HTERT RPE-1 (cell line): ENCODE results near the gene MIER2.

Source experiments
- in situ Hi-C: fragments of 300-500 bp; cut with MboI; formaldehyde crosslinking; loops from 4 replicates; pipeline ENCODE4 v1.14.3; 2020; ENCODE audit warnings: low sequenced_read_pairs

The MIER2 gene

DNA sequence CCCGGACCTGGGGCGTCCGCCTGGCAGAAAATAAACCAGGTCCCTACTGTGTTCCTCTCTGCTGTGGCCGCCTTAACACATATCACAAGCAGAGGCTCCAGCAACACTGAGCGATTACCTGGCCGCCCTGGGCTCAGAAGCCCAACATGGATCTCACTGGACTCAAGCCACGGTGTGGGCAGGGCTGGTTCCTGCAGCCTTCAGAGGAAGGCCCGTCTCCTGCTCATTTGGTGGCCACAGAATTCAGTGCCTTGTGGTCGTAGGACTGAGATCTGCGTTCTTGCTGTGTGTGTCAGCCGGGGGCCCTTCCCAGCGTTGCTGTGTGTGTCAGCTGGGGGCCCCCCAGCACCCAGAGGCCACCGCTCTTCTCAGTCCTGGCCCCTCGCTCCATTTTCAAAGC is 34.1 kb upstream of the MIER2 start:
- in situ Hi-C loops, result no loop called here

DNA sequence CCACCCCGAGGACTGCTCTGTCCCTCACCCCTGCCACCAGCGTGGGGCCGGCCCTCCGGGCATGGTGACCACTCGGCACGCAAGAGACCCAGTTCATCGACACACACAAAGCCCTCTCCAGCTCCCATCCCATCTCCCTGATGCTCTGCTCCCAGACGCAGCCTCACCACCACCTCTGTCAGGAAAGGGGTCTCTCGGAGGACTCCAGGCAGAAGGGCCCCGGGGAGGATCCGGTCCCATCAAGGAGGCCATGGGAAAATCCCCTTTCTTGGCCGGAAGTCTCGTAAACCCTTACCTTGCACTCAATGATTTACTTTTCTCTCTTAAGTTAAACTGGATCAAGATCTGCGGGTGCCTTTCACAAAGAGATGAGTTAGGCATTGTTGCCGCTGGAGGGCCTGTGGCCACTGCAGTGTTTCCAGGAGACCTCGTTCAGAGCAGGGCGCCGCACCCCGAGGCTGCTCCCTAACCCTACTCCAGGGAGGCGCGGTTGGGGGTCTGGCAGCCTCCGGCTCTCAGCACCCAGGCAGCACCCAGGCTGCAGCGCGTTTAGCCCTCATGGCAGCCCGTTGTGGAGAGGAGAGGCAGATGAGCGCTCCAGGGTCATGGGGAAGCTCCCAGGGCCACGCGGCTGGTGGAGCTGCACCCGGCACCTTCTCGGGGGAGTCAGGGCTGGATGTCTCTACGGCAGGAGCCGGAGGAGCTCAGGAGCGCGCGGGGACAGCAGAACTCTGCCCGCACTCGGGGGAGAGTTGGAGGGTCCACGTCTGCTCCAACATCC is 33.4 kb upstream of the MIER2 start:
- in situ Hi-C loops, result no loop called here

DNA sequence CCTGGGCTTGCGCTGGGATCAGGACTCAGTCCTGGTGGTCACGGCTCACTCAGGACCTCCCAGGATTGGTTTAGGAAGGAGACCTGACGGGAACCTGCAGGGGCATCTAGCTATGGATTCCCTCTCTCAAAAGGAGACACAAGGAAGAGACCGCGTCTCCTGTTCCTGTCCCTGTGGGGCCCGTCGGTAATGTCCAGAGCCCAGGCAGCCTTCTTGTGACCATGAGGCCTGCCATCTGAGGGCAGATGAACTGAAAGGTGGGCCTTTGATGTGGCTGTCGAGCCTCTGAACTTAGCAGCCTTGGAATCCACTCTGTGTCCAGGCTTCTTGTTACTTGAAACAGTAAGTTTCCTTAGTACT is 31.5 kb upstream of the MIER2 start:
- in situ Hi-C loops, result no loop called here

DNA sequence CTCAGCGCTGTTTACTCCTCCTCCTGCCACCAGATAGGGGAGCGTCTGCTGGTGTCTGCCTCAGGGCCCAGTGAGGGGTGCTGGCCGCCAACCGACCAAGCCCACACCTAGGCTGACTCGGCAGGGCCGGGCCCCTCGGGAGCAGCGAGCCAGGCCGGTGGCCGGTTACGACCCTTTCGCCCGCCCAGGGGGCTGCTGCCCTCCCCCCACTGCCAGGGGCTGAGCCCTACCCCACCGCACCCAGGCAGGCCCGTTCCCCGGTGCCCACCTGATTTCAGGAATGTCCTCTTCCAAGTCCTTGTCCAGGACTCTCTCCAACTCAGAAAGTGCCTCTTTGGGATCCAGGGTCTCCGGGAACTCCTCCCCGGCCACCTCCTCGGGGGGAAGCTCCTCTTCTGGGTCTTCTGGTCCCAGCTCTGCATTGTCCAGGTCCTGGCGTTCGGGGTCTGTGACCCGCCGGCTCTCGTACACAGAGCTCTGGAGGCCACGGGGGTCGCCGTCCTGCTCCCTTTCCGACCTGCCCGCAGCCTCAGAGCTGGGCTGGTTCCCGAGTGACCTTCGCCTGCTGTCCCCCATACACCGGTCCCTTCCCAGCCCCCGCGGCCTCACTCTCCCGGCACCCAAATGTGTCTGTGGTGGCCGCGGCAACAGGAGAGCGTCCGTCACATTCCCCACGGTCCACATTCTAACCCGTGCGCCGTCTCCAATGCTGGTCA is 31.0 kb upstream of the MIER2 start:
- in situ Hi-C loops, result no loop called here

DNA sequence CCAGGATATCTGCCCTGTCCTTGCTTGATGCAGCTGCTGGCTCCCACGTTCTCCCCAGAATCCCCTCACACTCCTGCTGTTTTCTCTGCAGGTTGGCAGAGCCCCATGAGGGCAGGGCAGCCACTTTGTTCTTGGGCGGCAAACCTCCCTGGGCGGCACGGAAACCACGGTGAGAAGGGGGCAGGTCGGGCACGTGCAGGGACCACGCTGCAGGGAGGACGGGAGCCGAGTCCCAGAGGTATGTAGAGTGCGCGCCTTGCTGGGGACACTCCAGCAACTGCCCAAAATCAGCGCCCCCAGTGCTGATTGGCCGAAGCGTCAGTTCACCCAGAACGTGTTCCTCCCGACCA is 30.3 kb upstream of the MIER2 start:
- in situ Hi-C loops, result no loop called here

DNA sequence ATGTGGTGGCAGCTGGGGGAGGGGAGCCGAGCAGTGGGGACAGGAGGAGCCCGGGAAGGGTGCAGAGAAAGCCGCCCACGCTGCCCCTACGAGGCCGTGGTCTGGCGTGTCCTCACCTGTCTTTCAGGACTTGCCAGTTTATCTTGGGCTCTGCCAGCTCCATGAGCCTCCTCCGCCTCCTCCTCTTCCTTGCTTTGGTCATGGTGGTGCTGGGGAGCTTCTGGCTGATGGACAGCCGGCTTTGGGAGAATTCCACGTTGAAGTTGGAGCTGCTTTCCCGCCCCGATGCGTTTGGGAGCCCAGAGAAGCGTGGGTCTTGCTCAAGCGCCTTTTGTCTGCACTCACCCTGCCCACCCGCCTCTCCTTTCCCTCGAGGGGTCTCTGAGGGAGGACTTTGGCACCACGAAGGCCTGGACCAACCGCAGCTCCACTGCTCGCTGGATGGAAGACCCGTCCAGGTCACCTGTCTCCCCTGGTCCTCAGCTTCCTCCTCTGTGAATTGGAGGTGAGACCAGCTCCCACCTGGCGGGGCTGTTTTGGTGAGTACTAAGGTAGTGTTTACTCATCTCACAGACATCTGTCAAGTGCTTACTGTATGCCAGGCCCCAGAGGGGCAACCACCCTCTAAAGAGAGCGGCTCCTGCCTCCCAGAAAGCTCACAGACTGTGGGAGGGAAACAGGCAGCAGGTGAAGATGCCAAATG is 29.7 kb upstream of the MIER2 start:
- in situ Hi-C loops, result no loop called here

DNA sequence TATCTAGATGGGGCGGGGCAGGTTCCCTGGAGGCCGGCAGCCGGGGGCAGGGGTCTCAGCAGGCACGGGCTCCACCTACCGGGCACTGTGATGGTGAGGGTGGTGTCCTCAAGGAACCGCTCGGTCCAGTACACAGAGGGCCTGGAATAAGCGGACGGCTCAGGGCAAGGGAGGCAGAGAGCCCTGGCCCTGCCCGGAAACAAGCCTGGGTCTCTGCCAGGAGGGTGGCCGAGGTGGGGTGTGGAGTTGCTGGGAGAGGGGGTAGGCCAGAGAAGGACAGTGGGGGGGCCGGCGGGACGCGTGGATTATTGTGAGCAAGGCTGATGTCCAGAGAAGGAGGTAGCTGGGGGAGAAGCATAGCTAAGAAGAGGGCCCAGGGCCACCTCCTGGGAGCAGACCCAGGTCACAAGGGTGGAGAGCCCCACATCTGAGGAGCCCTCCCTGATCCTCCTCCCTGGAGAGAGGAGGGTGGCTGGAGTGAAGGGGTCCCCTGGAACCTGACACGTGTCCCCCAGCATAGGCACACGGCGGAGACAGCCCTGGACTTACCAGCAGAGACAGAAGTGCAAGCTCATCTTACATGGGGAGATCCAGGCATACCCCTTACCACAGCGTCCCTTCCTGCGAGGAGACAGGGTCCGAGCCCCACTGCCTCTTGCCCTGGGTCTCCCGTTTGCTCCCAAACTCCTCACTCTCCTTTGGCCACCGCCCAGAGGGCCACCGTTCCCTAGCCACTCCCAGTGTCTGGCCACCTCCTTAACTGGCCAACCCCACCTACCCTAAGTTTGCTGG is 29.0 kb upstream of the MIER2 start:
- in situ Hi-C loops, result no loop called here

DNA sequence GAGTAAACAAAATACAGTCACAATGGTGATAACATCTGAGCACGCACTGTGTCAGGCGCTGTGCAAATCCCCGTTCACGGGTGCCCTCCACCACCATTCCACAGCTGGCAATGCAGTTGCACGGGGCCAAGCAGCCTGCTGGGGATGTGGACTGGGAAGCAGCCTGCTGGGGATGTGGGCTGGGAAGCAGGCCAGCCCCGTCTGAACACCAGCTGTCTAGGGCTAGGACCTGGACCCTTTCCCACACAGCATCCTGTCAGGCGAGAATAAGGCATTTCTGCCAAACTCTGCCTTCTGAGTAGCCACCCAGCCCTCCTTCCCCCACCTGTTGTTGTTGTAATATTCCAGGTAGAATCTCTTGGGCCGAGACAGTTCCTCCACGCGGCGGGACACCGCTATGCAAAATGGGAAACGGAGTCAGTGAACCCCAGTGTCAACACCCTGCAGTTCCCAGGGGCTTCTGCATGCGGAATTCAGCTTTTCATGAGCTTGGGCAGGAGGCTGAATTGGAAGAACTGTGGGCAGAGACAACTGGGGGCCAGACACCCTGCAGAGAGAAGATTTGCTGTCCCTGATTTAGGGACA is 27.8 kb upstream of the MIER2 start:
- in situ Hi-C loops, result no loop called here

DNA sequence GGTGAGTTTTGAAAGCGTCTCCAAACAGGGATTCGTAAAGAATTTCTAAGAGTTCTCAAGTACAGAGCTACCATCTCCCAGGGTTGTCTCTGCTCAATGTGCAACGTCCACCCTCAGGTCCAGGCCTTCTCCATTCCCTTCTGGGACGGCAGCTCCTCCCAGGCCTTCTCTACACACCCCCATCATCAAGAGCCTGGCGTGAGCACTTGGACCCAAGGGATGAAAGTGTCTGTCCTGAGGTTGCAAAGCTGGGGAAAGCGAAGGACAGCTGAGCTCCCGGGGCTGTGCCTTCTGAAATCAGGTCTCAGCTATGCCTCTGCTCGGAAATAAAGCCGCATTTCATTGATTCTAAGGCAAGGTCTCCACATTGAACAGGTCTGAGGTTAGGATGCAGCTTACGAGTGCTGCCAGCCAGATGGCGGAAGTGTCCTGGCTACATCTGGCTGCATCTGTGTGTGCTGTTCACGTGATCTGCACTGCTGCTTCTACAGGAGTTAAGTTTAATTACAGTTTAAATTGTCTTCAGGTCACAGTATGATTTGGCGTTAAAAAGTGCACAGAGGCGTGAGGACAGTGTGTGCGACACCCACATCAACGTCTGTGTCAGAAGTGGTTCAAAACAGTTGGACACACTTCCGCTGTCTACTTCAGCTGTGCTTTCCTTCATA is 27.0 kb upstream of the MIER2 start:
- in situ Hi-C loops, result no loop called here

DNA sequence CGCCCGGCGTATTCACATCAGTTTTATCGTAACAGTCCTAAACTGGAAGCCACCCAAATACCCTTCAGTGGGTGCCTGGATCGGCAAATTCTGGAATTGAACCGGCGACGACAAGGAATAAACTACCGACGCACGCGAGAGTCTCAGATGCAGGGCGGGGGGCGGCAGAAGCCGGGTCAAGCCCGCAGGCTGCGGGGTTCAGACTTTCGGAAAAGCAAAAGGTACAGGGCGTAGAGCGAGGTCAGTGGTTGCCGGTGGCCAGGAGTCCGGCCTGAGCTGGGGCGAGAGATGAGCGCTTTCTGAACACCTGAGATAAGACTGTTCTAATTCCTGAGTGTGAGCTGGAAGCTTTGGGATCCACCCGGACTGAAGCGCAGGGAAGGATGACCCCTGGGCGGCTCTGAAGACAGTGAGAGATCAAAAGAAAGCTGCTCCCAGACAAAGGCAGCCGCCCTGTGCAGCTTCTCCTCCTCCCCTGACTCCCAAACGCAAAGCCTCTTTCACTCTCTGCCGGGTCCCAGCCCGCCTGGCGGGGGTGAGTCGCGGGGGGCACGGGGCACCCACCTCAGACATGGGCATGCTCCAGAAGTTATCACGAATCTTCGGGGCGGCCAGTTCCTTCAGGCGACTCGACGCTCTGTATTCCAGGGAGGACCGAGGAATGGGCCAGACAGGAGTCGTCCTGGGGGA is 26.2 kb upstream of the MIER2 start:
- in situ Hi-C loops, result no loop called here

DNA sequence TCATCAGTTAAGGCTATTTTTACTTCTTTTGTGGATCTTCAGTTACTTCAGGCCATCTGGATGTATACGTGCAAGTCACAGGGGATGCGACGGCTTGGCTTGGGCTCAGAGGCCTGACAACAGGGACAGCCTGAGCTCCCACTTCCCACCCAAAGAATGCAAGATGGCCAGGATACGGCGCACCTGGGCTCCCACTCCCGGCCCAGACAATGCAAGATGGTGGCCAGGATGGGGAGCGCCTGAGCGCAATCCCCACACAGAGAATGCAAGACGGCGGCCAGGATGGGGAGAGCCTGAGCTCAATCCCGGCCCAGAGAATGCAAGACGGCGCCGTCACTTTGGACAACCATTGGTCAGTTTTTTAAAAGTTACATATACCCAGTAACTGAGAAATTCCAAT is 25.3 kb upstream of the MIER2 start:
- in situ Hi-C loops, result no loop called here

DNA sequence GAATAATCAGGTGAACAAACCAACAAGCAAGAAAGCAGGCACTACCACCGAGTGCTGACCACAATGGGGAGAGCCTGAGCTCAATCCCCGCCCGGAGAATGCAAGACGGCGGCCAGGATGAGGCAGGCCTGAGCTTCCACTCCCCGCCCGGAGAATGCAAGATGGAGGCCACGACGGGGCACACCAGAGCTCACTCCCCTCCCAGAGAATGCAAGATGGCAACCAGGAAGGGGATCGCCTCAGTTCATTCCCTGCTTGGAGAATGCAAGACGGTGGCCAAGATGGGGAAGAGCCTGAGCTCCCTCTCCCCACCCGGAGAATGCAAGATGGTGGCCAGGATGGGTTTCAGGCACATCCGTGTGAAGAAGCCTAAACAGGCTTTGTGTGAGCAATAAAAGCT is 24.7 kb upstream of the MIER2 start:
- in situ Hi-C loops, result no loop called here

DNA sequence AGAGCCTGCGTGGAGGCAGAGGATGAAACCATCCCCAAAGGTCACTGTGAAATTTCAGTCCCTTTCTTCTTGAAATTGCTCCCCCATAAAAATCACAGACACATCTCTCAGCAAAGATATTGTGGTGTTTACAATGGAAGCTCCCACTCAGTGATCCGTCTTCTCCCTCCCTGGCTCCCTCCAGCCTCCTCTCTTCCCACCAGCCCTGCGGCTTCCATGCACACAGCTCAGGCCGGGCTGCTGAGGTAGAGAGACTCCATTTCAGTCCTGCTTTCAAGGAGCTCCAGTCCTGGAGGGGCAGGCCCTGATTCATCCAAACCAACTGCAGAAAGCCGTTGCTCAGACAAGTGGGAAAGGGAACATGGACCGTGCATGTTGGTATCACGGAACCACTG is 24.0 kb upstream of the MIER2 start:
- in situ Hi-C loops, result no loop called here

DNA sequence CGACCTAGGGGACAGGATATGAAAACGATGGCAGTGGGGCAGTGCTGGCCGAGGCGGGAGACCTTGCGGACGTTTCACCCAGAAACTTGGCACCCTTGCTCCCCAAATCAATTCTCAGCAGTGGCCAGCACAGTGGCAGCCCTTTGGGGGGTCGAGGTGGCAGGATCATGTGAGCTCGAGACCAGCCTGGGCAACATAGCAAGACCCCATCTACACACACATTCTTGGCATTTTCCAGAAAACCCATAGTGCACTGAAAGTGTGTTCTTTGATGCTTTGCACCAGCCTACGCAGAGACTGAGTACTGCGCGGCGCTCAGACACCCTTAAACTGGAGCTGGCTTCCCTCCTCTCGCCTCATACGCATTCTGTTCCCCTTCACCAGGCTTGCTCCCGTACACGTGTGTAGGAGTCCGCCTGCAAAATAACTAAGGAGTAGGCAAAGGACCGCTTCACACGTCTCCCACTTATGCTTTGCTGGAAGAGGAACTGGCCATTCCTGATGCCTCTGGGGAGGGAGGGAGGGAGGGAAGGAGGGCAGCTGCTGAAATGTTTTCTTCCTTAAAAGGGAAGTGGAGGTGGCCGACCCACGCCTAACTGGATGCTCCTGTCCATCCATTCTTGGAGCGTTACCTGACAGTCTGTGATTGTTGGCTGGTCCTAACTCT is 23.5 kb upstream of the MIER2 start:
- in situ Hi-C loops, result no loop called here

DNA sequence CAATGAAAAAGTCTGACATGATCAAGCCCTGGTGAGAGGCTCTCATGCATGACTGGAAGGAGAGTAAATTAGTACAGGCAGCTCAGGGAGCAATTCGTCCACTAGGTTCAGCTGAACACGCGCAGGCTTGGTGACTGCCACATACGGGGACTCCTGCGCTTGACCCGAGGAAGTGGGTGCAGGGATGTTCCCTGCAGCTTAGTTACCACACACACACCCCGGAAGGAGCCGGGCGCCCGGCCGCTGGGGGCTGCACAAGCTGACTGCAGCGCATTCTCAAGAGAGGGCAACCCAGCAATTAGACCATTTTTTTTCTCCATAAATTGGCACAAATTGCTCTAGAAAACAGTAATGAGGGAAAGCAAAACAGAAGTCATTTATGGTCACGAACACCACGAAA is 23.0 kb upstream of the MIER2 start:
- in situ Hi-C loops, result no loop called here

DNA sequence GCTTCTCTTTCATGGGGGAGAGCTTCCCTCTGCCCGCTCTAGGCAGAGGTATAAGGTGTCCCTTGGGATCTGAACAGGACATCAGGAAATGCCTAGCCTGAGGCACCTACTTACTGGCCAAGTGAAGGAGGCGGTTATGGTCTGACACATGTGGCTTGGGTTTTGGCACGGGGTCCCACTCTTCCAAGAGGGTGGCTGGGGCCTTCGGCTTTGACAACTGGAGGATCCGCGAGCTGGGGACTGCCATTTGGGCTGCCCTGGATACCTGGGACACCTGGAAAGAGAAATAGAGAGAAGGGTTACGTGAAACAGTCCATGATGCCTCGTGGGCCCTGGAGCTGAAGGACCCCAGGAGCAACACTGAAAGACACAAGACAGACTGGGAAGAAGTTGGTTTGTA is 22.4 kb upstream of the MIER2 start:
- in situ Hi-C loops, result no loop called here

DNA sequence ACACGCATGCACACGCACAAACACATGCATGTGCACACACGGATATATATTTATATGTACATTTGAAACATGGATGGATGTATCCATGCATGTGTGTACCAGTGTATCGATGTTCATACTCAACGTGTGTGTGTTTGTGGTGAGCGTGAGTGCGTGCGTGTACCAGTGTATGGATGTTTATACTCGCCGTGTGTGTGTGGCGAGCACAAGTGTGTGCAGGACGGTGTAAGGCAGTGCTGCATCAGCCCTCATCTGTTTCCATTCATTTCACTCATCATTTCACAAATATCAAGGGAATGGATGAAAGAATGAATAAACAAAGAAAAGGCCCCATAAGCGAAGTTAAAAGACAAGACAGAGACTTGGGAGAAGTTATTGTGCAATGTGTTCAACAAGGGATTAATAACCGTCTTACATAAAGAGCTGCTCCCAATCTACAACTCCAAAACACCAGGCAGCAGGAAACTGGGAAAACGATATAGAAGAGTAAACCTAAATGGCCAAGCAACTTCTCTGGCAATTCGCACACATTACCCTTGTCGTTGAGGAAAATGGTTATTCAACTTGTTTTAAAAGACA is 21.7 kb upstream of the MIER2 start:
- in situ Hi-C loops, result no loop called here

DNA sequence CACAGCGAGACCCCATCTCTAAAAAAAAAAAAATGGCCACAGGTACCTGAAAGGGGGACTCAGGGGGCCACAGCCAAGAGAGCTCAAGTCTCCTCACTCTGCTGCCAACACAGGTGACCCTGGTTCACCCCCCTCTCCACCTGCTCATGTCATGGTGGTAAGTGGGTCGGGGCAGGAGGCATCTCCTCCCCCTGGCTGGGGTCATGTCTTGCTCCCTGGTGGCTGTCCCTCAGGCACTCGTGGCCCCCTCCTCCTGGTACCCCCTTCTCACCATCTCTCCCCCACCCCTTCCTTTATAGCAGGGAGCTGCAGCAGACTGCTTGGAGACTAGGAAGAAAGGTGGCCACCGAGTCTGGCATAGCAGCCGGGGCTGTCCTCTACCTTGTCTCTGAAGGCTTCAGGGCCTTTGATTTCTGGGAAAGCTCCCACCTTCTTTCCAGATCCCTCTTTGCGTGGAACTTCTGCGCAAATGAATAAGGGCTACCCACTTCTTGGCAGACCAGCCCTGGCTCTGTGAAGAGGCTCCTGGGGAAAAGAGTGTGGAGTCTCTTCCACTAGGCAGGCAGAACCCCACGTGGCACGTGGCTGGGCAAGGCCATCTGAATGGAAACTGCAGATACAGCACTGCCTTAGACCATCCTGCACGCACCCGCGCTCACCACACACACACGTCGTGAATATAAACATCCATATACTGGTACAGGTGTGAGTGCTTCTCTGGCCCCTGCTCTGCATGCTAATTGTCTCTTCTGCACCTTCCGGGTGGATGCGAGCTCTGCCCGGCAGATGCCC is 20.1 kb upstream of the MIER2 start:
- in situ Hi-C loops, result no loop called here
